Neural progenitor cell (in vitro differentiated cells): Measurements from ENCODE around the gene PVRIG. TPM values are rescaled to one million over a fixed set of nuclear protein-coding genes. Genes with fewer than 3 reads are reported as not detected.
A peak's percentile ranks its signal among the peaks of the same experiment; 100 is the strongest.
"Not testable (repeated sequence)": the region's sequence is repeated elsewhere in the genome, so short reads cannot be mapped to it uniquely, and the experiment has no call there.

Source experiments
- DNase-seq: peaks from one replicate; pipeline ENCODE4 v3.0.0-alpha.2; 2016; ENCODE audit warnings: low spot score
- H2AFZ ChIP-seq: fragments of 200-600 bp; sonication (generic); replicated peaks from 2 replicates; pipeline ENCODE4 v1.6.1; 2016; ENCODE audit warnings: antibody characterized with exemption
- H3F3A ChIP-seq: fragments of 200-600 bp; sonication (generic); 2 replicates; pipeline ENCODE4 v1.6.1; 2016; ENCODE audit warnings: antibody characterized with exemption, low read depth
- H3K27ac ChIP-seq: fragments of 200-600 bp; sonication (generic); 2 replicates; pipeline ENCODE4 v1.5.1; 2016; ENCODE audit warnings: mild to moderate bottlenecking
- H3K27me3 ChIP-seq: fragments of 200-600 bp; sonication (generic); 2 replicates; pipeline ENCODE4 v1.6.1; 2016; ENCODE audit warnings: mild to moderate bottlenecking, moderate library complexity
- H3K36me3 ChIP-seq: fragments of 200-600 bp; sonication (generic); 2 replicates; pipeline ENCODE4 v1.5.1; 2016
- H3K4me1 ChIP-seq: fragments of 200-600 bp; sonication (generic); 2 replicates; pipeline ENCODE4 v1.6.1; 2016; ENCODE audit warnings: mixed run types
- H3K4me2 ChIP-seq: fragments of 200-600 bp; sonication (generic); 2 replicates; pipeline ENCODE4 v1.6.1; 2016
- H3K4me3 ChIP-seq: fragments of 200-600 bp; sonication (generic); 2 replicates; pipeline ENCODE4 v1.5.1; 2016
- H3K79me2 ChIP-seq: fragments of 200-600 bp; sonication (generic); 2 replicates; pipeline ENCODE4 v1.6.1; 2016; ENCODE audit warnings: low read depth
- H3K9ac ChIP-seq: fragments of 200-600 bp; sonication (generic); 2 replicates; pipeline ENCODE4 v1.6.1; 2016
- H3K9me3 ChIP-seq: fragments of 200-600 bp; sonication (generic); 2 replicates; pipeline ENCODE4 v1.5.1; 2016; ENCODE audit warnings: low read depth
- H4K20me1 ChIP-seq: fragments of 200-600 bp; sonication (generic); 2 replicates; pipeline ENCODE4 v1.6.1; 2016; ENCODE audit warnings: low read depth
- H3K27ac Mint-ChIP-seq: 3 replicates; pipeline ENCODE4 v1.8.0; 2021; ENCODE audit warnings: mixed read lengths
- H3K27me3 Mint-ChIP-seq: 2 replicates; pipeline ENCODE4 v1.8.0; 2022; ENCODE audit warnings: low read depth, mild to moderate bottlenecking, inconsistent platforms, moderate library complexity, mixed read lengths; ENCODE audit not compliant: insufficient read depth
- H3K36me3 Mint-ChIP-seq: 3 replicates; pipeline ENCODE4 v1.8.0; 2021; ENCODE audit warnings: mixed read lengths
- H3K4me1 Mint-ChIP-seq: 3 replicates; pipeline ENCODE4 v1.8.0; 2021; ENCODE audit warnings: mixed read lengths
- H3K4me3 Mint-ChIP-seq: 3 replicates; pipeline ENCODE4 v1.8.0; 2021; ENCODE audit warnings: mild to moderate bottlenecking, moderate library complexity, mixed read lengths
- H3K9me3 Mint-ChIP-seq: 3 replicates; pipeline ENCODE4 v1.8.0; 2020; ENCODE audit warnings: mixed read lengths
- CTCF ChIP-seq: fragments of 200-600 bp; sonication (generic); IDR thresholded peaks from 2 replicates; pipeline ENCODE4 v1.5.1; 2017; ENCODE audit warnings: antibody characterized with exemption, mild to moderate bottlenecking
- EZH2 ChIP-seq: fragments of 200-600 bp; sonication (generic); IDR thresholded peaks from 2 replicates; pipeline ENCODE4 v1.6.1; 2017; ENCODE audit warnings: antibody characterized with exemption, mild to moderate bottlenecking, moderate library complexity
- EZH2phosphoT487 ChIP-seq: fragments of 200-600 bp; sonication (generic); IDR thresholded peaks from 2 replicates; pipeline ENCODE4 v1.6.1; 2017; ENCODE audit warnings: antibody characterized with exemption
- total RNA-seq: library from RNA; depleted of rRNA; stranded (reverse); fragments of >200 nt; gene quantifications from 2 replicates; pipeline ENCODE4 v1.2.3, GENCODE V29; 2015; ENCODE audit warnings: low replicate concordance

PVRIG gene
- total RNA-seq, 1 donor from 2014 or later, result not detected

- Mint-ChIP-seq H3K27ac (peak overlapping the region; percentile 40), H3K4me1 (peaks cover 38% of the 10 kb centered on the region), H3K4me3 (peak overlapping the region; percentile 16)
These were observed 26.5 kb downstream of the PVRIG start for GRCh38 chr7:100246121-100246864.

GRCh38 chr7:100246865-100247137 lies 27.1 kb downstream of the PVRIG start:
- not testable (repeated sequence) for H3K27ac ChIP-seq

More at GRCh38 chr7:100246121-100246864, 26.5 kb downstream of the PVRIG start:
- H3K4me2 ChIP-seq, H3K36me3 Mint-ChIP-seq, H3K9ac ChIP-seq, H3K9me3 ChIP-seq, DNase-seq, H3K27me3 ChIP-seq, H3K4me3 ChIP-seq, H3K27ac ChIP-seq, H2AFZ ChIP-seq, H3K9me3 Mint-ChIP-seq, H3K36me3 ChIP-seq, H3K27me3 Mint-ChIP-seq: not testable (repeated sequence)
- Histone ChIP-seq H3K4me1 (peaks cover 19% of the 10 kb centered on the region), H3F3A (peaks cover 21% of the 10 kb centered on the region), H4K20me1 (peaks cover 32% of the 10 kb centered on the region), H3K79me2 (peaks cover 40% of the 10 kb centered on the region)

GRCh38 chr7:100247152-100247757 lies 27.5 kb downstream of the PVRIG start:
- peaks cover 17% of the 10 kb centered on the region for H3F3A ChIP-seq
- no peak overlapping the region for H3K9ac ChIP-seq
- TF ChIP-seq CTCF (peak; percentile 16), EZH2 (no peak)
- peaks cover 2% of the 10 kb centered on the region for H3K27me3 Mint-ChIP-seq
- H3K27me3 ChIP-seq, result no peaks in the 10 kb centered on the region
- peak overlapping the region; percentile 75 for H3K27ac ChIP-seq
- H3K36me3 ChIP-seq, result no peaks in the 10 kb centered on the region
- H3K9me3 ChIP-seq, result no peaks in the 10 kb centered on the region
- no peak overlapping the region for H2AFZ ChIP-seq
- no peak overlapping the region for H3K4me3 ChIP-seq
- H3K4me1 Mint-ChIP-seq, result peaks cover 33% of the 10 kb centered on the region
- H3K4me3 Mint-ChIP-seq, result peak overlapping the region; percentile 24
- DNase-seq, result peak; percentile 71
- H3K4me1 ChIP-seq, result peaks cover 17% of the 10 kb centered on the region
- H3K36me3 Mint-ChIP-seq, result peaks cover 4% of the 10 kb centered on the region
- H3K9me3 Mint-ChIP-seq, result no peaks in the 10 kb centered on the region
- peaks cover 38% of the 10 kb centered on the region for H3K79me2 ChIP-seq
- peak overlapping the region; percentile 37 for H3K27ac Mint-ChIP-seq
- H3K4me2 ChIP-seq, result peak overlapping the region; percentile 64
- H4K20me1 ChIP-seq, result peaks cover 32% of the 10 kb centered on the region

More at GRCh38 chr7:100246865-100247137, 27.1 kb downstream of the PVRIG start:
- peaks cover 32% of the 10 kb centered on the region for H4K20me1 ChIP-seq
- not testable (repeated sequence) for H3K9me3 Mint-ChIP-seq, H3K4me2 ChIP-seq, H3K4me3 Mint-ChIP-seq, H3K4me3 ChIP-seq, H3K36me3 ChIP-seq, H3K36me3 Mint-ChIP-seq, DNase-seq, H3K9me3 ChIP-seq, H3K27me3 ChIP-seq, H3K27me3 Mint-ChIP-seq, H3K9ac ChIP-seq, H2AFZ ChIP-seq, H3K27ac Mint-ChIP-seq
- H3K4me1 ChIP-seq, result peaks cover 19% of the 10 kb centered on the region
- H3K79me2 ChIP-seq, result peaks cover 38% of the 10 kb centered on the region
- H3K4me1 Mint-ChIP-seq, result peaks cover 37% of the 10 kb centered on the region
- H3F3A ChIP-seq, result peaks cover 21% of the 10 kb centered on the region

- TF ChIP-seq EZH2phosphoT487 (no peak), CTCF (no peak), EZH2 (no peak)
- peak overlapping the region; percentile 92 for H3K27ac Mint-ChIP-seq
- Histone ChIP-seq H3K27me3 (no peaks in the 10 kb centered on the region), H4K20me1 (peaks cover 32% of the 10 kb centered on the region), H3K36me3 (no peaks in the 10 kb centered on the region), H3K79me2 (peaks cover 37% of the 10 kb centered on the region), H3K4me1 (peaks cover 14% of the 10 kb centered on the region), H3F3A (peaks cover 15% of the 10 kb centered on the region), H3K4me2 (no peak overlapping the region), H3K9ac (no peak overlapping the region), H3K4me3 (no peak overlapping the region), H3K27ac (no peak overlapping the region), H2AFZ (no peak overlapping the region), H3K9me3 (no peaks in the 10 kb centered on the region)
- peaks cover 27% of the 10 kb centered on the region for H3K4me1 Mint-ChIP-seq
- no peak for DNase-seq
- H3K4me3 Mint-ChIP-seq, result peak overlapping the region; percentile 44
- peaks cover 2% of the 10 kb centered on the region for H3K27me3 Mint-ChIP-seq
- H3K36me3 Mint-ChIP-seq, result peaks cover 4% of the 10 kb centered on the region
- H3K9me3 Mint-ChIP-seq, result no peaks in the 10 kb centered on the region
These were observed 28.7 kb downstream of the PVRIG start for GRCh38 chr7:100248483-100248882.
